HL-60 (cell line): ENCODE results near the gene USP8.

Experiments
- CTCF ChIP-seq: IDR thresholded peaks from one replicate; pipeline ENCODE4 v1.5.1; 2011; ENCODE audit warnings: low read length, control low read depth, inconsistent platforms; ENCODE audit not compliant: insufficient read depth
- POLR2AphosphoS5 ChIP-seq: IDR thresholded peaks from 2 replicates; pipeline ENCODE4 v1.6.1; 2012; ENCODE audit warnings: low read depth
- SPI1 ChIP-seq: IDR thresholded peaks from 2 replicates; pipeline ENCODE4 v1.6.1; 2012; ENCODE audit warnings: low read depth, mild to moderate bottlenecking, borderline replicate concordance

DNA sequence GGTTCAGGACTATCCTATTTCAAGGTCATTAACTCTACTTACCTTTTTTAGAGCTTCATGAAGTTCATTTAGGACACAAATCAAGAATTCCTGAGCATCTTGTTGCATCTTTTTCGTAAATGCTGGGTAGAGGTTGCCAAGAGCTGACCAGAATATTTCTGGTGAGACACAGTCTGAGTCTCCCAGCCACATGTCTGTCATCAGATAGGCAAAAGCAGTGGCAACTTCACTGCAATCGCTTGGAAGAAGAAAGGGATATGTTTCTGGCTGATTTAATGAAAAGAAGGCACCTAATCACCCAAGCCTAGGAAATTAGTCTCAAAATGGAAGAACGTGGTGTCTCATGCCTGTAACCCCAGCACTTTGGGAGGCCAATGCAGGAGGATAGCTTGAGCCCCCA, 119.4 kb downstream of the USP8 start:
- no peak for TF ChIP-seq POLR2AphosphoS5
- no peak for TF ChIP-seq CTCF
- no peak for TF ChIP-seq SPI1
